Stimulated activated CD4-positive, alpha-beta T cell treated with anti-CD3 and anti-CD28 coated beads, Interleukin-2, amount 100 ng/mL, for 48 hours (primary cell): ENCODE data around the gene CRAT.

Source experiments
- DNase-seq, 2 donors: peaks; one replicate each; pipeline ENCODE4 v3.0.0-alpha.2; 2020

The CRAT gene

DNA sequence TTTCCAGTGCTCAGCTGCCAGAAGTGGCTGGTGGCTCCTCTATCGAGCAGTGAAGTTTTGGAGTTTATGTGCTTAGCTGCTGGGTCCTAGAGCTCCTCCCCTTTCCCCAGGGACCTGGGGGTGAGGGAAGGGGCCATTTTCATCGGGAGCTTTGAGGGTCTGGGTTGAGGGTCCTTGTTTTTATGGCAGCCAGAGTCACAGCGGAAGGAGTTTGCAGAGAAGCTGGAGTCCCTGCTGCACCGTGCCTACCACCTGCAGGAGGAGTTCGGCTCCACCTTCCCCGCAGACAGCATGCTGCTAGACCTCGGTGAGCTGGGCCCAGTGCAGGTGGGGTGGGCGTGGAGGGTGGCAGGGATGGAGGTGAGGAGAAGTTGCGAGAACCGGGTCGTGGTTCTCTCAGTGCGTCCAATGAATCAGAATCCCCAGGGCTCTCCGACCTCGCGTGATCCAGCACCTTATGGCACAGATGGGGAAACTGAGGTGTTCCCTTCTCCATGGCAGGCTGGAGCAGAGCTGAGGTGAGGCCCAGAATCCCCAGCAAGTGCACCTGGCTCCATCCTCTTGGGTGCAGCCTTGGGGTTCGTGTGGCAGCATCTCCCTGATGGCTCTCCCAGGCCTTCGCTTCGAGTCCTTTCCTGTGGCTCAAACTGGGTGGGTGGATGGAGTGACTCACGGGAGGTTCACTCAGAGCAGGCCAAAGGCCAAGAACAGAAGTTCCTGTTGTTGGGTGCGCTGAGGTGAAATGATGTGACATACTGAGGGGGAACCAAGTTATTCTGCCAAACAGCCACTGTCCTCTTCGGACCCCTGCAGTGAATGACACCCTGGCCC is 51.4 kb downstream of the CRAT start:
- no peak for DNase-seq

DNA sequence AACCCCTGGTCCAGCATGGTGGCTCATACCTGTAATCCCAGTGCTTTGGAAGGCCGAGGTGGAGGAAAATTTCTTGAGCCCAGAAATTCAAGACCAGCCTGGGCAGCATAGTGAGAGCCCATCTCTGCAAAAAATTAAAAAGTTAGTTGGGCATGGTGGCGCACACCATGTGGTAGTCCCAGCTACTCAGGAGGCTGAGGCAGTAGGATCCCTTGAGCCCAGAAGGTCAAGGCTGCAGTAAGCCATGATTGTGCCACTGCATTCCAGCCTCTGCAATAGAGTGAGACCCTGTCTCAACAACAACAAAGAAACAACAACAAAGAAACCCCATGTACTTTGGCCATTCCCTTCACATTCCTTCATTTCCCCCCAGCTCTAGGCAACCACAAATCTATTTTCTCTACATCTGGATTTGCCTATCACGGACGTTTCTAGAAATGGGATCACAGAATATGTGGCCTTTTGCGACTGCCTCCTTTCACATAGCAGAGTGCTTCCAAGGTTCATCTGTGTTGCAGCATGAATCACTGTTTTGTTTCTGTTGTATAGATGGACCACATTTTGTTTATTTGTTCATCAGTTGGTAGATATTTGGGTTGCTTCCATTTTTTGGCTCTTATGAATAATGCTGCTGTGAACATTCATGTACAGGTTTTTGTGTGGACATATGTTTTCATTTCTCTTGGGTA is 56.3 kb downstream of the CRAT start:
- no peak for DNase-seq

DNA sequence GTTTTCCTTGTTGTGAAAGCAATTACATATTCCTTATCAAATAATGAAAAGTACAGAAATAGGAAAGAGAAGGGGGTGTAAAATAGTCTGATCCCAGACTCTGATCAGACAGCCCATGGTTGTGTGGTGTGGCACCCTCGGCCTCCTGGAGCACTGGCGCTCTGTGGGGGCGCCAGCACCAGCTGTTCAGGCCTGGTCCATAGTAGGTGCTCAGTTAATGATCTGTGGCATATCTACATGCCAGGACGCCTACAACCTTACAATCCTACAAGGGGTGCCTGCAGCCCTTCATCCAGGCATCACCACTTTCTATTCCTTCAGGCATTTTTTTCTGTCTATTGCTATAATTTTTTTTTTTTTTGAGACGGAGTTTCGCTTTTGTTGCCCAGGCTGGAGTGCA is 57.6 kb downstream of the CRAT start:
- no peak for DNase-seq

DNA sequence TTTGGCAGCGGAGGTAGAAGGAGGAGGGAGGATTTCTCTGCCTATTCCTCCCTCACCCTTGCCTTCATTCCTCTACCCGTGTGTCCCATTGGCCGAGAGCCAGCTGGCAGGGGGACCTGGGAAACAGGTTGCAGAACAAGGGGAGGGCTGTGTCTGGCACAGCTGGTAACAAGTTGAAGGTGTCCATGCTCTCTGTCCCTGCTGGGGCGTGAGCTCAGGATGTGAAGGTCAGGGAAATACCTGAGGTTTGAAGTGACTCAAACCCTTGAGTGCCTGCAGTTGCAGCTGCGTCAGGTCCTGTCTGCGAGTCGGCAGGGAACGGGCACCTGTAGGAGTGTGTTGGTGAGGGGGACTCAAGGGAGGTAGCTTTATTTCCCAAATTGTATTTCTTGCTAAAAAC is 58.0 kb downstream of the CRAT start:
- no peak for DNase-seq
